GM18520 (cell line): Measurements from ENCODE around the gene DDX59.

ENCODE experiments used
- ATAC-seq: cut with Tn5 transposase; IDR thresholded peaks from one replicate; pipeline ENCODE4 v1.9.1; 2021; ENCODE audit not compliant: unreplicated experiment

The DDX59 gene

GRCh38 chr1:200671235-200671786 is 1.6 kb upstream of the DDX59 start:
- no peak for ATAC-seq

GRCh38 chr1:200670242-200671118 is 773 bp upstream of the DDX59 start:
- ATAC-seq: peak; percentile 4

- ATAC-seq: no peak
These were observed 993 bp downstream of the DDX59 start for GRCh38 chr1:200668514-200669313.

- no peak for ATAC-seq
These were observed 3.4 kb downstream of the DDX59 start for GRCh38 chr1:200666309-200666708.

GRCh38 chr1:200665861-200666260 is 3.8 kb downstream of the DDX59 start:
- no peak for ATAC-seq

GRCh38 chr1:200660719-200661118 is 9.0 kb downstream of the DDX59 start:
- no peak for ATAC-seq

- ATAC-seq: no peak
These were observed 10.4 kb downstream of the DDX59 start for GRCh38 chr1:200659269-200659668.

- ATAC-seq: no peak
These were observed 11.5 kb downstream of the DDX59 start for GRCh38 chr1:200658037-200658818.

GRCh38 chr1:200654660-200655059 is 15.0 kb downstream of the DDX59 start:
- ATAC-seq: peak; percentile 92

- ATAC-seq: no peak
These were observed 16.7 kb downstream of the DDX59 start for GRCh38 chr1:200653022-200653462.

- ATAC-seq: no peak
These were observed 17.3 kb downstream of the DDX59 start for GRCh38 chr1:200652378-200652777.

- ATAC-seq: no peak
These were observed 23.2 kb downstream of the DDX59 start for GRCh38 chr1:200646515-200646914.

- no peak for ATAC-seq
These were observed 25.7 kb downstream of the DDX59 start for GRCh38 chr1:200644021-200644420.

- no peak for ATAC-seq
These were observed 27.2 kb downstream of the DDX59 start for GRCh38 chr1:200642481-200642880.

GRCh38 chr1:200640963-200641401 is 28.7 kb downstream of the DDX59 start:
- no peak for ATAC-seq

GRCh38 chr1:200640373-200640962 is 29.2 kb downstream of the DDX59 start:
- ATAC-seq: no peak

GRCh38 chr1:200638073-200638472 is 31.6 kb downstream of the DDX59 start:
- ATAC-seq: no peak

- ATAC-seq: no peak
These were observed 33.0 kb downstream of the DDX59 start for GRCh38 chr1:200636681-200637080.

GRCh38 chr1:200634261-200635122 is 35.2 kb downstream of the DDX59 start:
- ATAC-seq: no peak
